ENCODE results near the gene CREB3L1. TPM values are rescaled to one million over a fixed set of nuclear protein-coding genes. Genes with fewer than 3 reads are reported as not detected.
A peak's percentile ranks its signal among the peaks of the same experiment; 100 is the strongest.

Gene CREB3L1
- total and polyA plus RNA-seq, 2 of the 13 experiments (the other 11 are each of a cell fraction or from before 2014, with no cell fraction given): not detected

- TF ChIP-seq ZSCAN22 (CRISPR knock-in tag; IDR thresholded peaks at IDR 0.05): no peak
- peak; percentile 70 for TF ChIP-seq TEAD3 (CRISPR knock-in tag; optimal IDR thresholded peaks at IDR 0.05; ENCODE audit: borderline replicate concordance)
- TF ChIP-seq SOX13 (IDR thresholded peaks at IDR 0.05): no peak
- TF ChIP-seq SOX13 (CRISPR knock-in tag; conservative IDR thresholded peaks at IDR 0.05 in 1 of 2, IDR thresholded peaks at IDR 0.05 in 1 of 2): peak in 1 of 2 experiments; percentile 9; a peak in 1 of 4 replicates
- TF ChIP-seq, protein P1, sequence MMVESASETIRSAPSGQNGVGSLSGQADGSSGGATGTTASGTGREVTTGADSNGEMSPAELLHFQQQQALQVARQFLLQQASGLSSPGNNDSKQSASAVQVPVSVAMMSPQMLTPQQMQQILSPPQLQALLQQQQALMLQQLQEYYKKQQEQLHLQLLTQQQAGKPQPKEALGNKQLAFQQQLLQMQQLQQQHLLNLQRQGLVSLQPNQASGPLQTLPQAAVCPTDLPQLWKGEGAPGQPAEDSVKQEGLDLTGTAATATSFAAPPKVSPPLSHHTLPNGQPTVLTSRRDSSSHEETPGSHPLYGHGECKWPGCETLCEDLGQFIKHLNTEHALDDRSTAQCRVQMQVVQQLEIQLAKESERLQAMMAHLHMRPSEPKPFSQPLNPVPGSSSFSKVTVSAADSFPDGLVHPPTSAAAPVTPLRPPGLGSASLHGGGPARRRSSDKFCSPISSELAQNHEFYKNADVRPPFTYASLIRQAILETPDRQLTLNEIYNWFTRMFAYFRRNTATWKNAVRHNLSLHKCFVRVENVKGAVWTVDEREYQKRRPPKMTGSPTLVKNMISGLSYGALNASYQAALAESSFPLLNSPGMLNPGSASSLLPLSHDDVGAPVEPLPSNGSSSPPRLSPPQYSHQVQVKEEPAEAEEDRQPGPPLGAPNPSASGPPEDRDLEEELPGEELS (CRISPR knock-in tag; IDR thresholded peaks at IDR 0.05): no peak
- TF ChIP-seq ZNF407 (CRISPR knock-in tag; IDR thresholded peaks at IDR 0.05; ENCODE audit: not compliant biosample characterization): no peak
- no peak for TF ChIP-seq KAT7 (CRISPR knock-in tag; IDR thresholded peaks at IDR 0.05; ENCODE audit: borderline replicate concordance)
- no peak for TF ChIP-seq NKX3-1 (CRISPR knock-in tag; IDR thresholded peaks at IDR 0.05)
- no peak for TF ChIP-seq ZNF766 (CRISPR knock-in tag; IDR thresholded peaks at IDR 0.05; ENCODE audit: borderline replicate concordance)
- no peak for TF ChIP-seq ZBTB34 (CRISPR knock-in tag; IDR thresholded peaks at IDR 0.05)
- 0 out of 2 replicates have a peak, but pooled peaks have one; percentile 31 for TF ChIP-seq ZNF446 (CRISPR knock-in tag; IDR thresholded peaks at IDR 0.05)
- no peak for TF ChIP-seq ZNF83 (CRISPR knock-in tag; IDR thresholded peaks at IDR 0.05; ENCODE audit: borderline replicate concordance)
- TF ChIP-seq HOXA7 (CRISPR knock-in tag; IDR thresholded peaks at IDR 0.05): no peak
- TF ChIP-seq GATAD2A (CRISPR knock-in tag; IDR thresholded peaks at IDR 0.05): peak; percentile 29; the same call in 1 of the 2 replicates
- no peak for TF ChIP-seq CREBL2 (CRISPR knock-in tag; IDR thresholded peaks at IDR 0.05; ENCODE audit: borderline replicate concordance)
- TF ChIP-seq MAF1 (CRISPR knock-in tag; IDR thresholded peaks at IDR 0.05; ENCODE audit: borderline replicate concordance): no peak
- peak; percentile 26; the same call in 1 of the 2 replicates for TF ChIP-seq FOXK1 (CRISPR knock-in tag; IDR thresholded peaks at IDR 0.05; ENCODE audit: borderline replicate concordance, low read depth)
- no peak for TF ChIP-seq NR2F1 (CRISPR knock-in tag; IDR thresholded peaks at IDR 0.05)
These were observed 1.4 kb upstream of the CREB3L1 start (continued) for GRCh38 chr11:46275964-46276641.
